ENCODE results near the gene GGT6.

- TF ChIP-seq POLR2AphosphoS5 (IDR thresholded peaks at IDR 0.05) (no peak), CTCF (IDR thresholded peaks at IDR 0.05) (no peak), POLR2A (IDR thresholded peaks at IDR 0.05; ENCODE audit: low read depth) (no peak)
Measured at GRCh38 chr17:4601326-4601725, 40.9 kb upstream of the GGT6 start.
